Body of pancreas (tissue), 4 donors: ENCODE measurements around the gene SLC38A11.

Experiments used
- POLR2A ChIP-seq, 3 donors: fragments of 450-650 bp; IDR thresholded peaks; one replicate each; pipeline ENCODE4 v1.6.1; 2016; ENCODE audit warnings: antibody characterized with exemption in 3 of 3, mild to moderate bottlenecking in 2 of 3
- TF ChIP-seq, protein P1 (sequence below), 7 experiments: fragments of 450-650 bp in 4 of 7; fragments of 200-600 bp in 3 of 7; sonication (generic) in 3 of 7; IDR thresholded peaks; one replicate each; pipeline ENCODE4 v1.5.1; 2016 to 2019; ENCODE audit warnings: antibody characterized with exemption in 7 of 7

DNA sequence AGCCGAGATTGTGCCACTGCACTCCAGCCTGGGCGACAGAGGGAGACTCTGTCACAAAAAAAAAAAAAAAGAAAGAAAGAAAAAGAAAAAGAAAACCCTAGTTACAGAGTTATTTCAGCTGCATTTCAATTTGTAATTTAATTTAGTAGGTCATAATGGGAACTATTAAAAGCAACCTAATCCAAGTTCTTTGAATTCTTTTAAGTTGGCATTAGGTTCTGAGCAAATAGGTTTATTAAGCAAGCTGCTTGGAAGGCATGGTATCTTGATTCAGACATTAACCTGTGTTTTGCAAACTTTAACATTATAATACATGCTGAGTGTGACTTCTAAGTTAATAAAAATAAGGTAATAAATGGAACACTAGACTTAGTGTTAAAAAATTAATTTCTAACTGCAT lies 83.9 kb downstream of the SLC38A11 start:
- TF ChIP-seq, protein P1, sequence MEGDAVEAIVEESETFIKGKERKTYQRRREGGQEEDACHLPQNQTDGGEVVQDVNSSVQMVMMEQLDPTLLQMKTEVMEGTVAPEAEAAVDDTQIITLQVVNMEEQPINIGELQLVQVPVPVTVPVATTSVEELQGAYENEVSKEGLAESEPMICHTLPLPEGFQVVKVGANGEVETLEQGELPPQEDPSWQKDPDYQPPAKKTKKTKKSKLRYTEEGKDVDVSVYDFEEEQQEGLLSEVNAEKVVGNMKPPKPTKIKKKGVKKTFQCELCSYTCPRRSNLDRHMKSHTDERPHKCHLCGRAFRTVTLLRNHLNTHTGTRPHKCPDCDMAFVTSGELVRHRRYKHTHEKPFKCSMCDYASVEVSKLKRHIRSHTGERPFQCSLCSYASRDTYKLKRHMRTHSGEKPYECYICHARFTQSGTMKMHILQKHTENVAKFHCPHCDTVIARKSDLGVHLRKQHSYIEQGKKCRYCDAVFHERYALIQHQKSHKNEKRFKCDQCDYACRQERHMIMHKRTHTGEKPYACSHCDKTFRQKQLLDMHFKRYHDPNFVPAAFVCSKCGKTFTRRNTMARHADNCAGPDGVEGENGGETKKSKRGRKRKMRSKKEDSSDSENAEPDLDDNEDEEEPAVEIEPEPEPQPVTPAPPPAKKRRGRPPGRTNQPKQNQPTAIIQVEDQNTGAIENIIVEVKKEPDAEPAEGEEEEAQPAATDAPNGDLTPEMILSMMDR (IDR thresholded peaks at IDR 0.05): no peak
- no peak for TF ChIP-seq POLR2A (IDR thresholded peaks at IDR 0.05)
